A673 (cell line): ENCODE measurements around the gene CUX1. TPM values are rescaled to one million over a fixed set of nuclear protein-coding genes. Genes with fewer than 3 reads are reported as not detected.
A peak's percentile ranks its signal among the peaks of the same experiment; 100 is the strongest.
"Not testable (repeated sequence)": the region's sequence is repeated elsewhere in the genome, so short reads cannot be mapped to it uniquely, and the experiment has no call there.

Experiments used
- BruUV-seq: library from RNA; stranded (reverse); fragments of 400-500 nt; replicated peaks from 2 replicates; lab custom pipeline; 2021; lab: Mats Ljungman, UMichigan
- CTCF ChIA-PET: fragments of 300-600 bp; sonication (Branson Sonifier 250); formaldehyde crosslinking; loops from one replicate; lab custom pipeline; 2022; ENCODE audit warnings: antibody characterized with exemption; lab: Charles Lee
- POLR2A ChIA-PET: fragments of 300-600 bp; sonication (Branson Sonifier 250); formaldehyde crosslinking; loops from one replicate; lab custom pipeline; 2022; ENCODE audit warnings: antibody characterized with exemption; ENCODE audit not compliant: low non-redundant PET; lab: Charles Lee
- DNase-seq: peaks from one replicate; pipeline ENCODE4 v3.0.0-alpha.2; 2015; ENCODE audit warnings: low spot score
- H3K27ac ChIP-seq: fragments of 200-600 bp; sonication (generic); 2 replicates; pipeline ENCODE4 v1.5.1; 2016; ENCODE audit warnings: mixed run types, low read depth, mild to moderate bottlenecking, mixed read lengths, antibody characterized with exemption, low read length; ENCODE audit not compliant: poor library complexity, severe bottlenecking
- H3K27me3 ChIP-seq: fragments of 200-600 bp; sonication (generic); replicated peaks from 2 replicates; pipeline ENCODE4 v1.6.1; 2017; ENCODE audit warnings: mixed run types, low read depth, mild to moderate bottlenecking, mixed read lengths, antibody characterized with exemption, low read length; ENCODE audit not compliant: insufficient read depth, poor library complexity
- H3K36me3 ChIP-seq: fragments of 200-600 bp; sonication (generic); 2 replicates; pipeline ENCODE4 v1.6.1; 2016; ENCODE audit warnings: mixed run types, mild to moderate bottlenecking, mixed read lengths, antibody characterized with exemption, low read length; ENCODE audit not compliant: insufficient read depth, poor library complexity, severe bottlenecking
- H3K4me1 ChIP-seq: fragments of 200-600 bp; sonication (generic); 2 replicates; pipeline ENCODE4 v1.6.1; 2017; ENCODE audit warnings: mixed run types, mild to moderate bottlenecking, mixed read lengths, antibody characterized with exemption, low read length; ENCODE audit not compliant: insufficient read depth, poor library complexity, severe bottlenecking
- H3K4me3 ChIP-seq: fragments of 200-600 bp; sonication (generic); 2 replicates; pipeline ENCODE4 v1.5.1; 2016; ENCODE audit warnings: low read depth, mixed run types, mild to moderate bottlenecking, mixed read lengths, low read length; ENCODE audit not compliant: poor library complexity, severe bottlenecking
- H3K9me3 ChIP-seq: fragments of 200-600 bp; sonication (generic); 2 replicates; pipeline ENCODE4 v1.6.1; 2016; ENCODE audit warnings: mixed run types, low read depth, mild to moderate bottlenecking, mixed read lengths, antibody characterized with exemption, low read length; ENCODE audit not compliant: poor library complexity, severe bottlenecking
- CTCF ChIP-seq: fragments of 300-800, 200-600 bp; sonication (generic); conservative IDR thresholded peaks from 2 replicates; pipeline ENCODE4 v1.5.1; 2017; ENCODE audit warnings: low read depth, mild to moderate bottlenecking, antibody characterized with exemption, low read length, moderate library complexity, mixed read lengths
- EZH2 ChIP-seq: fragments of 200-600 bp; sonication (generic); IDR thresholded peaks from 2 replicates; pipeline ENCODE4 v1.6.1; 2017; ENCODE audit warnings: borderline replicate concordance, low read depth, mild to moderate bottlenecking, mixed read lengths, antibody characterized with exemption, low read length; ENCODE audit not compliant: poor library complexity, severe bottlenecking
- intact Hi-C: fragments of 100-400 bp; cut with micrococcal nuclease; formaldehyde crosslinking; loops from one replicate; pipeline ENCODE4 v1.10.0; 2022; ENCODE audit not compliant: unreplicated experiment
- total RNA-seq: library from RNA; stranded (reverse); gene quantifications from 2 replicates; pipeline ENCODE4 v1.2.3, GENCODE V29; 2021

Gene CUX1
- total RNA-seq, 1 experiment from 2014 or later, result 49.4 TPM

DNA sequence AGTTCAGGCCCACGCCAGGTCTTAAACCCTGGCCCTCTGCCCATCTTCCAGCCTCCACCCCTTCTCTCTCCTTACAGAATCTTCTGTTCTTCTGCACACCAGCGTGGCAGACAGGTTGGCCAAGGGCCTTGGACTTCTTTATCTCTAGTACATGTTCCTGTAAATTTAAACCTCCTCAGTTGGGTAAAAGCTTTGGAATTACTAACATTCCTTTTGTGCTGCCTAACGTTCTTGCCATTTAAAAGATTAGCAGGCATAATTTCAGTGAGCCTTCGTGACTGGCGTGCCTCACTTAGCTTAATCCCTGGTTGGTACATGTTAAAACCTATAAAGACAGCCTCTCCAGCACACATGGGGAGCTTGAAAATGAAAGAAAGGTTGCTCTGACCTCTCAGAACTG lies 192.2 kb downstream of the CUX1 start:
- POLR2A ChIA-PET, result no interaction called here
- intact Hi-C loops, result no loop called here
- peak; percentile 56 for DNase-seq

GRCh38 chr7:102012112-102012830 lies 194.8 kb downstream of the CUX1 start:
- H3K4me1 ChIP-seq, BruUV-seq, H3K27me3 ChIP-seq, H3K36me3 ChIP-seq, intact Hi-C loops, CTCF ChIA-PET, DNase-seq, H3K4me3 ChIP-seq, POLR2A ChIA-PET, H3K27ac ChIP-seq, H3K9me3 ChIP-seq: not testable (repeated sequence)

More for the DNA sequence above, 192.2 kb downstream of the CUX1 start:
- CTCF ChIA-PET, result no interaction called here
- no peak overlapping the region for H3K27ac ChIP-seq
- H3K36me3 ChIP-seq, result no peaks in the 10 kb centered on the region
- no peaks in the 10 kb centered on the region for H3K9me3 ChIP-seq
- H3K4me1 ChIP-seq, result peaks cover 7% of the 10 kb centered on the region
- TF ChIP-seq EZH2, result no peak
- no peak for TF ChIP-seq CTCF
- BruUV-seq, result no TSS peak
- H3K4me3 ChIP-seq, result no peak overlapping the region
- no peaks in the 10 kb centered on the region for H3K27me3 ChIP-seq

GRCh38 chr7:102012941-102013461 lies 195.6 kb downstream of the CUX1 start:
- Histone ChIP-seq H3K4me1 (peaks cover 7% of the 10 kb centered on the region), H3K4me3 (no peak overlapping the region), H3K27me3 (no peaks in the 10 kb centered on the region), H3K9me3 (no peaks in the 10 kb centered on the region), H3K27ac (no peak overlapping the region), H3K36me3 (no peaks in the 10 kb centered on the region)
- ChIA-PET CTCF (interaction anchor here (0.5 kb wide), 1 partner anchor 259 kb away, joined by 6 read pairs; no protein-coding TSS in a partner anchor), POLR2A (interaction anchor here (0.7 kb wide), 1 partner anchor 364 kb away, joined by 6 read pairs; no protein-coding TSS in a partner anchor)
- intact Hi-C loops, result no loop called here
- DNase-seq, result no peak
- TF ChIP-seq CTCF, result no peak
- TF ChIP-seq EZH2, result no peak
- BruUV-seq, result no TSS peak

GRCh38 chr7:102018876-102019275 lies 201.4 kb downstream of the CUX1 start:
- Histone ChIP-seq H3K36me3 (no peaks in the 10 kb centered on the region), H3K4me1 (no peaks in the 10 kb centered on the region), H3K9me3 (no peaks in the 10 kb centered on the region), H3K4me3 (no peak overlapping the region), H3K27ac (no peak overlapping the region), H3K27me3 (no peaks in the 10 kb centered on the region)
- no peak for TF ChIP-seq CTCF
- TF ChIP-seq EZH2, result no peak
- DNase-seq, result no peak
- no TSS peak for BruUV-seq
- intact Hi-C loops, result no loop called here
- ChIA-PET CTCF (no interaction called here), POLR2A (no interaction called here)
